ENCODE results near the gene SEZ6. TPM values are rescaled to one million over a fixed set of nuclear protein-coding genes. Genes with fewer than 3 reads are reported as not detected.

Gene SEZ6
- total RNA-seq, 2 experiments from 2014 or later: 0.31 TPM; not detected in 1

DNA sequence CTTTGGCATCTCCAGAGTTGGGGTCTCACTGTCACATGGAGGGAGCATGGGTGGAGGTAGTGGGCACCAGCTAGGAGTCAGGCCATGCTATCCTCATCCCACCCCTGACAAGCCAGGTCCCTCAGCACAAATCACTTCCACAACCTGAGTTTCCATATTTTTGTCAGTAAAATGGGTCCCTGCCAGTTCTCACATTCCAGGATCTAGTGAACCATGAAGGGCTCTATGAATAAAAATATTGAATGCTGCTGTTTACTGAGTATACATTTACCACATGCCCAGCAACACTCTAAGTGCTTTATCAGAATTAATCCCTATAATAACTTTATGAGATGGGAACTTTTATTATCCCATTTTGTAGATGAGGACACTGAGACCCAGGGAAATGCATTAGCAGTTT lies 16.8 kb downstream of the SEZ6 start:
- no peaks in the 10 kb centered on the region for H3K9me3 Mint-ChIP-seq
- no peak for DNase-seq
- Histone ChIP-seq H3K27ac (ENCODE audit: low read depth in 1 of 2, low read length in 2 of 2) (no peak overlapping the region), H3K4me1 (ENCODE audit: insufficient read depth, low read length) (peaks cover 2% of the 10 kb centered on the region), H3K9me3 (ENCODE audit: control insufficient read depth in 1 of 2, insufficient read depth in 1 of 2, low read length in 2 of 2) (no peaks in the 10 kb centered on the region), H3K36me3 (ENCODE audit: insufficient read depth, low read length) (no peaks in the 10 kb centered on the region), H3K27me3 (ENCODE audit: control insufficient read depth in 1 of 2, insufficient read depth in 2 of 2, low read length in 2 of 2) (peaks cover 2 to 5% of the 10 kb centered on the region in 2 experiments), H3K4me3 (ENCODE audit: low read length) (no peak overlapping the region)
- ATAC-seq (ENCODE audit: poor library complexity): no peak
- no peaks in the 10 kb centered on the region for H3K27me3 Mint-ChIP-seq
- POLR2A ChIA-PET: no interaction called here
- TF ChIP-seq, protein P1, sequence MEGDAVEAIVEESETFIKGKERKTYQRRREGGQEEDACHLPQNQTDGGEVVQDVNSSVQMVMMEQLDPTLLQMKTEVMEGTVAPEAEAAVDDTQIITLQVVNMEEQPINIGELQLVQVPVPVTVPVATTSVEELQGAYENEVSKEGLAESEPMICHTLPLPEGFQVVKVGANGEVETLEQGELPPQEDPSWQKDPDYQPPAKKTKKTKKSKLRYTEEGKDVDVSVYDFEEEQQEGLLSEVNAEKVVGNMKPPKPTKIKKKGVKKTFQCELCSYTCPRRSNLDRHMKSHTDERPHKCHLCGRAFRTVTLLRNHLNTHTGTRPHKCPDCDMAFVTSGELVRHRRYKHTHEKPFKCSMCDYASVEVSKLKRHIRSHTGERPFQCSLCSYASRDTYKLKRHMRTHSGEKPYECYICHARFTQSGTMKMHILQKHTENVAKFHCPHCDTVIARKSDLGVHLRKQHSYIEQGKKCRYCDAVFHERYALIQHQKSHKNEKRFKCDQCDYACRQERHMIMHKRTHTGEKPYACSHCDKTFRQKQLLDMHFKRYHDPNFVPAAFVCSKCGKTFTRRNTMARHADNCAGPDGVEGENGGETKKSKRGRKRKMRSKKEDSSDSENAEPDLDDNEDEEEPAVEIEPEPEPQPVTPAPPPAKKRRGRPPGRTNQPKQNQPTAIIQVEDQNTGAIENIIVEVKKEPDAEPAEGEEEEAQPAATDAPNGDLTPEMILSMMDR (IDR thresholded peaks at IDR 0.05): no peak
- CTCF ChIA-PET: no interaction called here
- H3K4me3 Mint-ChIP-seq: no peak overlapping the region
- no peaks in the 10 kb centered on the region for H3K36me3 Mint-ChIP-seq (ENCODE audit: low read depth)
- peaks cover under 1% of the 10 kb centered on the region for H3K4me1 Mint-ChIP-seq (ENCODE audit: low read depth)
- intact Hi-C loops (cut with DNase I, micrococcal nuclease): no loop called here
- H3K27ac Mint-ChIP-seq: no peak overlapping the region

DNA sequence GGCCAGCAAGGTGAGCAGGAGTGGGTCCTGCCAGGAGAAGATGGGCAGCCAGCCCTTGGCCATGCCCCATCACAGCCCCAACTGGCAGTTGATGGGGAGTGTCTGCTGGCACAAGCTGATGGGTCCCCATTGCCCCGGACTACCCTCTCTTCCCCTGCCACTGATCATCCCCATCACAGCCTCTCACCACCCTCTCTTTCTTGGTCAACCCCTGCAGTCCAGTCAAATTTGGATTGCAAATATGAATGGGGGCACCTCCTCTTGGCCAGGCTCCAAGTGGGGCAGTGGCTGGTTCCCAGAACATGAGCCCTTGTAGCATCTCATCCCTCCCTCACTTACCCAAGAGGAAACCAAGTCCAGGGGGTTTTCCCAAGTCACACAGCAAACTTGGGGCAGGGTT lies 17.4 kb downstream of the SEZ6 start:
- intact Hi-C loops (cut with DNase I, micrococcal nuclease): no loop called here
- H3K4me3 Mint-ChIP-seq: no peak overlapping the region
- H3K4me1 Mint-ChIP-seq (ENCODE audit: low read depth): peaks cover 6% of the 10 kb centered on the region
- CTCF ChIA-PET: no interaction called here
- Histone ChIP-seq H3K4me3 (ENCODE audit: low read length) (no peak overlapping the region), H3K36me3 (ENCODE audit: insufficient read depth, low read length) (no peaks in the 10 kb centered on the region), H3K27ac (ENCODE audit: low read depth in 1 of 2, low read length in 2 of 2) (no peak overlapping the region), H3K9me3 (ENCODE audit: control insufficient read depth in 1 of 2, insufficient read depth in 1 of 2, low read length in 2 of 2) (no peaks in the 10 kb centered on the region), H3K27me3 (ENCODE audit: control insufficient read depth in 1 of 2, insufficient read depth in 2 of 2, low read length in 2 of 2) (peaks cover 2 to 5% of the 10 kb centered on the region in 2 experiments), H3K4me1 (ENCODE audit: insufficient read depth, low read length) (peaks cover 7% of the 10 kb centered on the region)
- POLR2A ChIA-PET: no interaction called here
- H3K9me3 Mint-ChIP-seq: no peaks in the 10 kb centered on the region
- no peaks in the 10 kb centered on the region for H3K27me3 Mint-ChIP-seq
- H3K36me3 Mint-ChIP-seq (ENCODE audit: low read depth): no peaks in the 10 kb centered on the region
- no peak for DNase-seq
- ATAC-seq (ENCODE audit: poor library complexity): no peak
- TF ChIP-seq, protein P1 (IDR thresholded peaks at IDR 0.05): no peak
- H3K27ac Mint-ChIP-seq: no peak overlapping the region

DNA sequence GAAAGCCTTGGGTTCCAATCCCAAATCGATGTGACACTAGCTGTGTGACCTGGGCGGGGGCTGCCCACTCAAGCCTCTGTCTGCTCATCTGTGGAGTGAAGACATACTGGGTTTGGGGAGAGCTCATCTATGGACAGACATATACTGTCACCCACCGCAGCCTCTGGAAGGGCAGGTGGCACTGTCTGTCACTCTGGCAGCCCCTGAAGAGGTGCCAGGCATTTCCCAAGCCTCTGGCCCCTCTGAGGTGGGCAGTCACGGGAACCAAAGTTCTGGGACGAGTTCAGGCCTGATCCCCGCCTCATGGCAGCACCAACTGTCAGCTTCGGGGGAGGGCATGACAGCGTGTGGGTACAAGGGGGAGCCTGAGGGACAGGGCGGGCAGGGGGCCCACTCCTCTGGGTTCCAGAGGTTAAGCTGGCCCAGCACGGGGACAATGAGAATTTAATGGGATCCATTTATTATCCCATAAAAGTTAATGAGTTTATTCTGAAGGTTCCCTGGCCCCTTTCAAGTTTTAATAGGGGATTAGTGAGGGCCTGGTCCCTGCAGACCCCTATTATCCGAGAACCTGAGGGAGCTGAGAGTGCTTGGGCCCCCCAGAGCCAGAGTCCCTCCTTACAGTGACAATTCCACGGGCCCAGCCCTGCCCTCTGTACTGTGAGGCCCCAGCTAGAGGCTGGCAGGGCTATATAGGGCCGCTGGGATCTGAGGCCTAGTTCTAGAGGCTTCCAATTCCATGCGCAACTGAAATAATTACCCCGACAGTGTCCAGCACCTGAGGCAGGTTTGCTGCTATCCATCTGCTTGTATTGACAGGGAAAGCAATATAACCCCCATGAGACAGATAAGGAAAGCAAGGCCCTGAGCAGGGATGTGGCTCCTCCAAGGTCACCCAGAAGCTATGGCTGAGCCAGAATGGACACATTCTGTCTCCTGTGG lies 18.8 kb downstream of the SEZ6 start:
- H3K36me3 Mint-ChIP-seq (ENCODE audit: low read depth): no peaks in the 10 kb centered on the region
- peaks cover 22% of the 10 kb centered on the region for H3K4me1 ChIP-seq (ENCODE audit: insufficient read depth, low read length)
- H3K4me3 Mint-ChIP-seq: no peak overlapping the region
- intact Hi-C loops (cut with DNase I, micrococcal nuclease): no loop called here
- no peak for DNase-seq
- no peaks in the 10 kb centered on the region for H3K36me3 ChIP-seq (ENCODE audit: insufficient read depth, low read length)
- POLR2A ChIA-PET: interaction anchor here (0.8 kb wide), 1 partner anchor 35 kb away, joined by 3 read pairs; no protein-coding TSS in a partner anchor
- ATAC-seq (ENCODE audit: poor library complexity): no peak
- CTCF ChIA-PET: no interaction called here
- peaks cover 21% of the 10 kb centered on the region for H3K4me1 Mint-ChIP-seq (ENCODE audit: low read depth)
- TF ChIP-seq, protein P1 (IDR thresholded peaks at IDR 0.05): no peak
- H3K27me3 ChIP-seq (ENCODE audit: control insufficient read depth in 1 of 2, insufficient read depth in 2 of 2, low read length in 2 of 2): peaks cover 0 to 5% of the 10 kb centered on the region in 2 experiments
- H3K9me3 ChIP-seq (ENCODE audit: control insufficient read depth in 1 of 2, insufficient read depth in 1 of 2, low read length in 2 of 2): no peaks in the 10 kb centered on the region
- no peak overlapping the region for H3K27ac ChIP-seq (ENCODE audit: low read depth in 1 of 2, low read length in 2 of 2)
- no peak overlapping the region for H3K27ac Mint-ChIP-seq
- no peaks in the 10 kb centered on the region for H3K27me3 Mint-ChIP-seq
- no peaks in the 10 kb centered on the region for H3K9me3 Mint-ChIP-seq
- H3K4me3 ChIP-seq (ENCODE audit: low read length): no peak overlapping the region

All from CD4-positive, alpha-beta T cell (primary cell).